ENCODE results near the gene CYSLTR2. TPM values are rescaled to one million over a fixed set of nuclear protein-coding genes. Genes with fewer than 3 reads are reported as not detected.
"Not testable (repeated sequence)": the region's sequence is repeated elsewhere in the genome, so short reads cannot be mapped to it uniquely, and the experiment has no call there.

Gene CYSLTR2
- total RNA-seq, 1 experiment from 2014 or later: not detected

- Histone ChIP-seq H3K4me2 (no peak overlapping the region), H3K9me3 (ENCODE audit: insufficient read depth, low read depth) (no peaks in the 10 kb centered on the region), H3K79me2 (ENCODE audit: low read depth) (no peaks in the 10 kb centered on the region), H3K4me3 (no peak overlapping the region), H3K27me3 (ENCODE audit: insufficient read depth, low read depth) (no peaks in the 10 kb centered on the region), H3K9me2 (ENCODE audit: insufficient read depth) (no peaks in the 10 kb centered on the region), H4K20me1 (ENCODE audit: insufficient read depth) (no peaks in the 10 kb centered on the region), H3F3A (ENCODE audit: insufficient read depth, low read depth) (no peaks in the 10 kb centered on the region), H3K4me1 (replicated peaks; ENCODE audit: insufficient read depth) (no peaks in the 10 kb centered on the region), H3K27ac (no peak overlapping the region), H2AFZ (no peak overlapping the region), H3K36me3 (ENCODE audit: low read depth) (no peaks in the 10 kb centered on the region)
- CTCF ChIA-PET: no interaction called here
- TF ChIP-seq EZH2 (IDR thresholded peaks at IDR 0.05; ENCODE audit: low read depth) (no peak), CTCF (conservative IDR thresholded peaks at IDR 0.05) (no peak)
- BruUV-seq (replicated peaks): no TSS peak
- POLR2A ChIA-PET (ENCODE audit: unreplicated experiment): no interaction called here
- DNase-seq: no peak
- intact Hi-C loops (cut with micrococcal nuclease; ENCODE audit: unreplicated experiment): no loop called here
Measured at GRCh38 chr13:48695776-48696175, 42.0 kb downstream of the CYSLTR2 start.

GRCh38 chr13:48696676-48697075 lies 42.9 kb downstream of the CYSLTR2 start:
- BruUV-seq (replicated peaks); H4K20me1 ChIP-seq (ENCODE audit: insufficient read depth); intact Hi-C loops (cut with micrococcal nuclease; ENCODE audit: unreplicated experiment); H3K36me3 ChIP-seq (ENCODE audit: low read depth); H3K4me1 ChIP-seq (replicated peaks; ENCODE audit: insufficient read depth); H3F3A ChIP-seq (ENCODE audit: insufficient read depth, low read depth); H2AFZ ChIP-seq; DNase-seq; H3K9me3 ChIP-seq (ENCODE audit: insufficient read depth, low read depth); H3K27ac ChIP-seq; H3K9me2 ChIP-seq (ENCODE audit: insufficient read depth); H3K27me3 ChIP-seq (ENCODE audit: insufficient read depth, low read depth); POLR2A ChIA-PET (ENCODE audit: unreplicated experiment); H3K79me2 ChIP-seq (ENCODE audit: low read depth): not testable (repeated sequence)
- peak overlapping the region; percentile 36; the same call in 1 of the 2 replicates for H3K4me2 ChIP-seq
- CTCF ChIA-PET: interaction anchor here (0.6 kb wide), 1 partner anchor 1242 kb away, joined by 3 read pairs; no protein-coding TSS in a partner anchor
- peak overlapping the region; percentile 31; the same call in 1 of the 2 replicates for H3K4me3 ChIP-seq

GRCh38 chr13:48707405-48707804 lies 53.7 kb downstream of the CYSLTR2 start:
- no peaks in the 10 kb centered on the region for H3K9me3 ChIP-seq (ENCODE audit: insufficient read depth, low read depth)
- no peaks in the 10 kb centered on the region for H3K79me2 ChIP-seq (ENCODE audit: low read depth)
- no peak overlapping the region for H3K4me2 ChIP-seq
- no peak overlapping the region for H2AFZ ChIP-seq
- no peaks in the 10 kb centered on the region for H3K36me3 ChIP-seq (ENCODE audit: low read depth)
- H4K20me1 ChIP-seq (ENCODE audit: insufficient read depth): no peaks in the 10 kb centered on the region
- H3K9me2 ChIP-seq (ENCODE audit: insufficient read depth): no peaks in the 10 kb centered on the region
- no peaks in the 10 kb centered on the region for H3F3A ChIP-seq (ENCODE audit: insufficient read depth, low read depth)
- CTCF ChIA-PET: no interaction called here
- no TSS peak for BruUV-seq (replicated peaks)
- no peak overlapping the region for H3K27ac ChIP-seq
- no peak for DNase-seq
- no peak for TF ChIP-seq CTCF (conservative IDR thresholded peaks at IDR 0.05)
- TF ChIP-seq EZH2 (IDR thresholded peaks at IDR 0.05; ENCODE audit: low read depth): no peak
- H3K4me1 ChIP-seq (replicated peaks; ENCODE audit: insufficient read depth): no peaks in the 10 kb centered on the region
- POLR2A ChIA-PET (ENCODE audit: unreplicated experiment): no interaction called here
- intact Hi-C loops (cut with micrococcal nuclease; ENCODE audit: unreplicated experiment): no loop called here
- no peak overlapping the region for H3K4me3 ChIP-seq
- H3K27me3 ChIP-seq (ENCODE audit: insufficient read depth, low read depth): peaks cover 7% of the 10 kb centered on the region; the same call in 1 of the 2 replicates

- Histone ChIP-seq H3K27me3 (ENCODE audit: insufficient read depth, low read depth) (peaks cover 7% of the 10 kb centered on the region; the same call in 1 of the 2 replicates), H3K79me2 (ENCODE audit: low read depth) (no peaks in the 10 kb centered on the region), H3K4me3 (no peak overlapping the region), H3K36me3 (ENCODE audit: low read depth) (no peaks in the 10 kb centered on the region), H3F3A (ENCODE audit: insufficient read depth, low read depth) (no peaks in the 10 kb centered on the region), H3K27ac (no peak overlapping the region), H2AFZ (no peak overlapping the region), H4K20me1 (ENCODE audit: insufficient read depth) (no peaks in the 10 kb centered on the region), H3K9me3 (ENCODE audit: insufficient read depth, low read depth) (no peaks in the 10 kb centered on the region), H3K9me2 (ENCODE audit: insufficient read depth) (no peaks in the 10 kb centered on the region), H3K4me2 (no peak overlapping the region), H3K4me1 (replicated peaks; ENCODE audit: insufficient read depth) (no peaks in the 10 kb centered on the region)
- no TSS peak for BruUV-seq (replicated peaks)
- DNase-seq: no peak
- POLR2A ChIA-PET (ENCODE audit: unreplicated experiment): no interaction called here
- TF ChIP-seq CTCF (conservative IDR thresholded peaks at IDR 0.05) (no peak), EZH2 (IDR thresholded peaks at IDR 0.05; ENCODE audit: low read depth) (no peak)
- intact Hi-C loops (cut with micrococcal nuclease; ENCODE audit: unreplicated experiment): no loop called here
- CTCF ChIA-PET: no interaction called here
Measured at GRCh38 chr13:48708764-48709163, 55.0 kb downstream of the CYSLTR2 start.

Measured in PC-9 (cell line).